GM23338 (cell line): ENCODE results near the gene C15orf62. TPM values are rescaled to one million over a fixed set of nuclear protein-coding genes. Genes with fewer than 3 reads are reported as not detected.

Source experiments
- ATAC-seq: fragments of 200-7000 bp; cut with Tn5 transposase; 3 replicates; pipeline ENCODE4 v1.9.1; 2020
- DNase-seq: peaks from one replicate; pipeline ENCODE4 v3.0.0-alpha.2; 2015; ENCODE audit warnings: low spot score
- H2AFZ ChIP-seq: fragments of 200-600 bp; sonication (generic); 2 replicates; pipeline ENCODE4 v1.8.0; 2016; ENCODE audit warnings: antibody characterized with exemption, mild to moderate bottlenecking, moderate library complexity
- H3F3A ChIP-seq: fragments of 200-600 bp; sonication (generic); replicated peaks from 2 replicates; pipeline ENCODE4 v1.8.0; 2017; ENCODE audit warnings: antibody characterized with exemption, mixed run types, low read depth
- H3K27ac ChIP-seq: fragments of 200-600 bp; sonication (generic); 2 replicates; pipeline ENCODE4 v1.6.1; 2016; ENCODE audit warnings: low read depth
- H3K27me3 ChIP-seq: fragments of 200-600 bp; sonication (generic); 2 replicates; pipeline ENCODE4 v1.8.0; 2016; ENCODE audit warnings: mild to moderate bottlenecking, mixed run types, moderate library complexity; ENCODE audit not compliant: insufficient read depth
- H3K36me3 ChIP-seq: fragments of 200-600 bp; sonication (generic); 2 replicates; pipeline ENCODE4 v1.8.0; 2016; ENCODE audit warnings: mild to moderate bottlenecking; ENCODE audit not compliant: insufficient read depth
- H3K4me1 ChIP-seq: fragments of 200-600 bp; sonication (generic); 2 replicates; pipeline ENCODE4 v1.8.0; 2016; ENCODE audit warnings: mild to moderate bottlenecking, moderate library complexity; ENCODE audit not compliant: insufficient read depth
- H3K4me2 ChIP-seq: fragments of 200-600 bp; sonication (generic); 2 replicates; pipeline ENCODE4 v1.7.1; 2017; ENCODE audit warnings: mixed run types
- H3K4me3 ChIP-seq: fragments of 200-600 bp; sonication (generic); 2 replicates; pipeline ENCODE4 v1.6.1; 2016; ENCODE audit warnings: mixed run types
- H3K79me2 ChIP-seq: fragments of 200-600 bp; sonication (generic); replicated peaks from 2 replicates; pipeline ENCODE4 v1.8.0; 2017; ENCODE audit warnings: mild to moderate bottlenecking; ENCODE audit not compliant: insufficient read depth
- H3K9me2 ChIP-seq: fragments of 200-600 bp; sonication (generic); 2 replicates; pipeline ENCODE4 v1.8.0; 2017; ENCODE audit not compliant: insufficient read depth
- H4K20me1 ChIP-seq: fragments of 200-600 bp; sonication (generic); replicated peaks from 2 replicates; pipeline ENCODE4 v1.8.0; 2017; ENCODE audit warnings: mild to moderate bottlenecking; ENCODE audit not compliant: insufficient read depth
- H3K27ac Mint-ChIP-seq: 2 replicates; pipeline ENCODE4 v1.8.0; 2020; ENCODE audit warnings: inconsistent platforms, mild to moderate bottlenecking, moderate library complexity, mixed read lengths
- H3K27me3 Mint-ChIP-seq: 3 replicates; pipeline ENCODE4 v1.8.0; 2022; ENCODE audit warnings: low read depth, mild to moderate bottlenecking, moderate library complexity, mixed read lengths, inconsistent platforms; ENCODE audit not compliant: insufficient read depth, poor library complexity
- H3K36me3 Mint-ChIP-seq: 3 replicates; pipeline ENCODE4 v1.8.0; 2021; ENCODE audit warnings: low read depth, mild to moderate bottlenecking, inconsistent platforms, moderate library complexity, mixed read lengths
- H3K4me1 Mint-ChIP-seq: 3 replicates; pipeline ENCODE4 v1.8.0; 2020; ENCODE audit warnings: mild to moderate bottlenecking, inconsistent platforms, mixed read lengths
- H3K4me3 Mint-ChIP-seq: 3 replicates; pipeline ENCODE4 v1.8.0; 2021; ENCODE audit warnings: moderate library complexity, mild to moderate bottlenecking, inconsistent platforms, mixed read lengths
- H3K9me3 Mint-ChIP-seq: 3 replicates; pipeline ENCODE4 v1.8.0; 2020; ENCODE audit warnings: moderate library complexity, mild to moderate bottlenecking, inconsistent platforms, mixed read lengths
- CREB1 ChIP-seq: fragments of 250-450 bp; sonication (Bioruptor Pico); IDR thresholded peaks from 2 replicates; pipeline ENCODE4 v1.5.0; 2020; ENCODE audit warnings: low read depth, mild to moderate bottlenecking, moderate library complexity
- CTCF ChIP-seq, 2 experiments: fragments of 200-600 bp in 1 of 2; sonication (generic) in 1 of 2; conservative IDR thresholded peaks; 2 replicates each; pipeline versions ENCODE4 v1.5.1 to v1.6.1; 2016 to 2017; ENCODE audit warnings: antibody characterized with exemption in 2 of 2, low read depth in 2 of 2, mild to moderate bottlenecking in 2 of 2, moderate library complexity in 1 of 2
- ETS1 ChIP-seq: IDR thresholded peaks from 2 replicates; pipeline ENCODE4 v1.6.1; 2016; ENCODE audit warnings: antibody characterized with exemption
- EZH2 ChIP-seq: fragments of 200-600 bp; sonication (generic); IDR thresholded peaks from one replicate; pipeline ENCODE4 v1.8.0; 2017; ENCODE audit warnings: antibody characterized with exemption, mild to moderate bottlenecking, low read depth; ENCODE audit not compliant: unreplicated experiment
- EZH2phosphoT487 ChIP-seq: fragments of 200-600 bp; sonication (generic); IDR thresholded peaks from one replicate; pipeline ENCODE4 v1.8.1; 2018; ENCODE audit warnings: antibody characterized with exemption; ENCODE audit not compliant: unreplicated experiment
- JUNB ChIP-seq: IDR thresholded peaks from one replicate; pipeline ENCODE4 v1.6.1; 2016; ENCODE audit warnings: antibody characterized with exemption; ENCODE audit not compliant: unreplicated experiment
- NANOG ChIP-seq: IDR thresholded peaks from 2 replicates; pipeline ENCODE4 v1.6.1; 2016; ENCODE audit warnings: antibody characterized with exemption, borderline replicate concordance
- POLR2AphosphoS5 ChIP-seq: IDR thresholded peaks from 2 replicates; pipeline ENCODE4 v1.6.1; 2016; ENCODE audit warnings: antibody characterized with exemption, low read depth
- REST ChIP-seq: IDR thresholded peaks from one replicate; pipeline ENCODE4 v1.6.1; 2018; ENCODE audit warnings: antibody characterized with exemption; ENCODE audit not compliant: unreplicated experiment
- STAT1 ChIP-seq: IDR thresholded peaks from one replicate; pipeline ENCODE4 v1.6.1; 2016; ENCODE audit warnings: antibody characterized with exemption; ENCODE audit not compliant: unreplicated experiment
- ZNF114 ChIP-seq: fragments of 250-450 bp; sonication (Bioruptor Pico); IDR thresholded peaks from 2 replicates; pipeline ENCODE4 v1.5.0; 2020; ENCODE audit warnings: mild to moderate bottlenecking, moderate library complexity
- ZNF331 ChIP-seq: fragments of 250-450 bp; sonication (Bioruptor Pico); IDR thresholded peaks from 2 replicates; pipeline ENCODE4 v1.5.0; 2020; ENCODE audit warnings: low read depth, mild to moderate bottlenecking, moderate library complexity
- polyA plus RNA-seq: library from polyadenylated mRNA; unstranded; fragments of >200 nt; fragmentation: Nextera tagmentation; extraction: Ambion mirVana; gene quantifications from 2 replicates; pipeline ENCODE4 v1.2.1, GENCODE V29; 2016
- total RNA-seq: library from RNA; depleted of rRNA; stranded (reverse); fragments of >200 nt; shearing (Covaris generic); gene quantifications from 2 replicates; pipeline ENCODE4 v1.2.3, GENCODE V29; 2014

The C15orf62 gene
- total and polyA plus RNA-seq, 2 experiments from 2014 or later: 0.16 to 0.80 TPM

- no peak overlapping the region for H3K4me2 ChIP-seq
- H3K4me1 ChIP-seq: no peaks in the 10 kb centered on the region
- peaks cover 4% of the 10 kb centered on the region for H3K36me3 ChIP-seq
- H3K79me2 ChIP-seq: no peaks in the 10 kb centered on the region
- no peaks in the 10 kb centered on the region for H3F3A ChIP-seq
- no peak overlapping the region for H3K4me3 ChIP-seq
- no peaks in the 10 kb centered on the region for H3K9me2 ChIP-seq
- Mint-ChIP-seq H3K27me3 (peaks cover 12% of the 10 kb centered on the region), H3K36me3 (peaks cover 35% of the 10 kb centered on the region), H3K4me3 (no peak overlapping the region), H3K27ac (no peak overlapping the region), H3K4me1 (peaks cover 3% of the 10 kb centered on the region; the same call in 1 of the 3 replicates), H3K9me3 (no peaks in the 10 kb centered on the region)
- H2AFZ ChIP-seq: no peak overlapping the region
- DNase-seq: no peak
- H4K20me1 ChIP-seq: no peaks in the 10 kb centered on the region
- H3K27ac ChIP-seq: no peak overlapping the region
- H3K27me3 ChIP-seq: no peaks in the 10 kb centered on the region
- no peak for TF ChIP-seq NANOG
- TF ChIP-seq EZH2: no peak
- no peak for TF ChIP-seq EZH2phosphoT487
- no peak for ATAC-seq
Measured at GRCh38 chr15:40775007-40775406, 5.2 kb downstream of the C15orf62 start.

GRCh38 chr15:40775740-40776536 is 6.2 kb downstream of the C15orf62 start:
- no peak overlapping the region for H3K27ac Mint-ChIP-seq
- H3K36me3 Mint-ChIP-seq: peaks cover 35% of the 10 kb centered on the region
- no peak overlapping the region for H3K4me3 Mint-ChIP-seq
- Histone ChIP-seq H3F3A (no peaks in the 10 kb centered on the region), H3K27ac (no peak overlapping the region), H3K4me1 (no peaks in the 10 kb centered on the region), H3K4me2 (no peak overlapping the region), H3K4me3 (no peak overlapping the region), H3K79me2 (no peaks in the 10 kb centered on the region), H3K9me2 (no peaks in the 10 kb centered on the region), H4K20me1 (no peaks in the 10 kb centered on the region), H3K36me3 (peaks cover 4% of the 10 kb centered on the region), H2AFZ (no peak overlapping the region), H3K27me3 (no peaks in the 10 kb centered on the region)
- DNase-seq (no peak), ATAC-seq (no peak)
- H3K4me1 Mint-ChIP-seq: no peaks in the 10 kb centered on the region
- H3K9me3 Mint-ChIP-seq: no peaks in the 10 kb centered on the region
- peaks cover 10% of the 10 kb centered on the region for H3K27me3 Mint-ChIP-seq
- TF ChIP-seq ZNF114 (CRISPR knock-in tag) (no peak), REST (no peak), ETS1 (no peak), EZH2 (no peak), POLR2AphosphoS5 (no peak), ZNF331 (CRISPR knock-in tag) (no peak), STAT1 (no peak), CREB1 (CRISPR knock-in tag) (no peak), EZH2phosphoT487 (no peak), CTCF (conservative IDR thresholded peaks at IDR 0.05; ENCODE audit: low read depth in 2 of 2) (no peak), NANOG (no peak), JUNB (no peak)
